NCI-H1048 (cell line): ENCODE measurements around the gene STK17A.
"Not testable (repeated sequence)": the region's sequence is repeated elsewhere in the genome, so short reads cannot be mapped to it uniquely, and the experiment has no call there.

Experiments
- DNase-seq: peaks from one replicate; lab custom pipeline; 2025; lab: John Stamatoyannopoulos, UW

The STK17A gene

GRCh38 chr7:43658718-43659548, 76.0 kb downstream of the STK17A start:
- DNase-seq, result no peak

GRCh38 chr7:43659549-43659896, 76.6 kb downstream of the STK17A start:
- no peak for DNase-seq

GRCh38 chr7:43660141-43660540, 77.2 kb downstream of the STK17A start:
- no peak for DNase-seq

GRCh38 chr7:43664681-43665080, 81.8 kb downstream of the STK17A start:
- no peak for DNase-seq

GRCh38 chr7:43666938-43667337, 84.0 kb downstream of the STK17A start:
- no peak for DNase-seq

- no peak for DNase-seq
Measured at GRCh38 chr7:43668035-43668434, 85.1 kb downstream of the STK17A start.

- no peak for DNase-seq
Measured at GRCh38 chr7:43669286-43670081, 86.6 kb downstream of the STK17A start.

GRCh38 chr7:43671521-43671920, 88.6 kb downstream of the STK17A start:
- no peak for DNase-seq

- not testable (repeated sequence) for DNase-seq
Measured at GRCh38 chr7:43673243-43673976, 90.5 kb downstream of the STK17A start.

- DNase-seq, result no peak
Measured at GRCh38 chr7:43674559-43675436, 91.9 kb downstream of the STK17A start.
